Measurements from ENCODE around the gene SBF2. TPM values are rescaled to one million over a fixed set of nuclear protein-coding genes. Genes with fewer than 3 reads are reported as not detected.
A peak's percentile ranks its signal among the peaks of the same experiment; 100 is the strongest.

The SBF2 gene
- total and polyA plus RNA-seq, 2 of the 13 experiments (the other 11 are each of a cell fraction or from before 2014, with no cell fraction given): 24.0 to 45.8 TPM

DNA sequence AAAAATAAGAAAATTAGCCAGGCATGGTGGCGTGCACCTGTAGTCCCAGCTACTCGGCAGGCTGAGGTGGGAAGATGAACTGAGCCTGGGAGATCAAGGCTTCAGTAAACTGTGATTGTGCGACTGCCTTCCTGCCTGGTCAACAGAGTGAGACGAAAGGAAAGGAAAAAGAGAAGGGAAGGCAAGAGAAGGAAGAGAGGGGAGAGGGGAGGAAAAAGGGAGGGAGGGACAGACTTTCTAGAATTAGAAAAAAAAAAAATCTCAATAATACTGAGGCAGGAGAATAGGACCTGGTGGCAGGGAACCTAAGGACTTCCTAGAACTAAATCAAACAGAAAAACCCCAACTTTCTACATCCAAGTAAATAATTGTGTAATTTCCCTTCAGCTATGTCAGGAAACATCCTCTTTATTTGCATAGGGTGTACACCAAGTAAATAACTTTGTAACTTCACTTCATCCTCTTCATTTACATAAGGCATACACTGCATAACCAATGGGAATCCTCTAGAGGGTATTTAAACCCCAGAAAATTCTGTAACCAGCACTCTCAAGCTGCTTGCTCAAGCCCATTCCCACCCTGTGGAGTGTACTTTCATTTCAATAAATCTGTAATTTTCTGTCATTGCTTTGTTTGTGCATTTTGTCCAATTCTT is 8.7 kb downstream of the SBF2 start (continued):
- no peak for TF ChIP-seq SP1 (IDR thresholded peaks at IDR 0.05)
- TF ChIP-seq SP1 (CRISPR knock-in tag; IDR thresholded peaks at IDR 0.05): no peak
- no peak for TF ChIP-seq ZNF776 (CRISPR knock-in tag; IDR thresholded peaks at IDR 0.05)
- no peak for TF ChIP-seq ZNF562 (CRISPR knock-in tag; IDR thresholded peaks at IDR 0.05; ENCODE audit: borderline replicate concordance)
- TF ChIP-seq MIXL1 (CRISPR knock-in tag; IDR thresholded peaks at IDR 0.05): 0 out of 2 replicates have a peak, but pooled peaks have one; percentile 41
- TF ChIP-seq NCOA1 (CRISPR knock-in tag; IDR thresholded peaks at IDR 0.05): no peak
- TF ChIP-seq, protein P1, sequence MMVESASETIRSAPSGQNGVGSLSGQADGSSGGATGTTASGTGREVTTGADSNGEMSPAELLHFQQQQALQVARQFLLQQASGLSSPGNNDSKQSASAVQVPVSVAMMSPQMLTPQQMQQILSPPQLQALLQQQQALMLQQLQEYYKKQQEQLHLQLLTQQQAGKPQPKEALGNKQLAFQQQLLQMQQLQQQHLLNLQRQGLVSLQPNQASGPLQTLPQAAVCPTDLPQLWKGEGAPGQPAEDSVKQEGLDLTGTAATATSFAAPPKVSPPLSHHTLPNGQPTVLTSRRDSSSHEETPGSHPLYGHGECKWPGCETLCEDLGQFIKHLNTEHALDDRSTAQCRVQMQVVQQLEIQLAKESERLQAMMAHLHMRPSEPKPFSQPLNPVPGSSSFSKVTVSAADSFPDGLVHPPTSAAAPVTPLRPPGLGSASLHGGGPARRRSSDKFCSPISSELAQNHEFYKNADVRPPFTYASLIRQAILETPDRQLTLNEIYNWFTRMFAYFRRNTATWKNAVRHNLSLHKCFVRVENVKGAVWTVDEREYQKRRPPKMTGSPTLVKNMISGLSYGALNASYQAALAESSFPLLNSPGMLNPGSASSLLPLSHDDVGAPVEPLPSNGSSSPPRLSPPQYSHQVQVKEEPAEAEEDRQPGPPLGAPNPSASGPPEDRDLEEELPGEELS (CRISPR knock-in tag; IDR thresholded peaks at IDR 0.05): peak; percentile 89
- no peak for TF ChIP-seq PRPF4 (IDR thresholded peaks at IDR 0.05; ENCODE audit: low read depth, low read length, poor library complexity, severe bottlenecking)
- peak; percentile 89 for TF ChIP-seq GATAD2A (CRISPR knock-in tag; IDR thresholded peaks at IDR 0.05)
- no peak for TF ChIP-seq ZNF446 (CRISPR knock-in tag; IDR thresholded peaks at IDR 0.05)
- TF ChIP-seq ZMYM2 (CRISPR knock-in tag; IDR thresholded peaks at IDR 0.05): no peak
- no peak for TF ChIP-seq RORA (CRISPR knock-in tag; IDR thresholded peaks at IDR 0.05)
- no peak for TF ChIP-seq KLF15 (CRISPR knock-in tag; IDR thresholded peaks at IDR 0.05; ENCODE audit: borderline replicate concordance)
- TF ChIP-seq TCF7 (IDR thresholded peaks at IDR 0.05; ENCODE audit: low read depth): peak; percentile 36; the same call in 1 of the 2 replicates
- TF ChIP-seq, protein P2, sequence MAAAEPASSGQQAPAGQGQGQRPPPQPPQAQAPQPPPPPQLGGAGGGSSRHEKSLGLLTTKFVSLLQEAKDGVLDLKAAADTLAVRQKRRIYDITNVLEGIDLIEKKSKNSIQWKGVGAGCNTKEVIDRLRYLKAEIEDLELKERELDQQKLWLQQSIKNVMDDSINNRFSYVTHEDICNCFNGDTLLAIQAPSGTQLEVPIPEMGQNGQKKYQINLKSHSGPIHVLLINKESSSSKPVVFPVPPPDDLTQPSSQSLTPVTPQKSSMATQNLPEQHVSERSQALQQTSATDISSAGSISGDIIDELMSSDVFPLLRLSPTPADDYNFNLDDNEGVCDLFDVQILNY (CRISPR knock-in tag; conservative IDR thresholded peaks at IDR 0.05): no peak
- TF ChIP-seq HMG20B (CRISPR knock-in tag; conservative IDR thresholded peaks at IDR 0.05): no peak
- TF ChIP-seq TCF12 (IDR thresholded peaks at IDR 0.05): no peak
- TF ChIP-seq TCF12 (CRISPR knock-in tag; IDR thresholded peaks at IDR 0.05): no peak
- TF ChIP-seq GLI4 (CRISPR knock-in tag; IDR thresholded peaks at IDR 0.05; ENCODE audit: borderline replicate concordance): no peak
- no peak for TF ChIP-seq NBN (conservative IDR thresholded peaks at IDR 0.05)
- TF ChIP-seq KDM5B (CRISPR knock-in tag; IDR thresholded peaks at IDR 0.05; ENCODE audit: borderline replicate concordance): no peak
- TF ChIP-seq, protein P3, sequence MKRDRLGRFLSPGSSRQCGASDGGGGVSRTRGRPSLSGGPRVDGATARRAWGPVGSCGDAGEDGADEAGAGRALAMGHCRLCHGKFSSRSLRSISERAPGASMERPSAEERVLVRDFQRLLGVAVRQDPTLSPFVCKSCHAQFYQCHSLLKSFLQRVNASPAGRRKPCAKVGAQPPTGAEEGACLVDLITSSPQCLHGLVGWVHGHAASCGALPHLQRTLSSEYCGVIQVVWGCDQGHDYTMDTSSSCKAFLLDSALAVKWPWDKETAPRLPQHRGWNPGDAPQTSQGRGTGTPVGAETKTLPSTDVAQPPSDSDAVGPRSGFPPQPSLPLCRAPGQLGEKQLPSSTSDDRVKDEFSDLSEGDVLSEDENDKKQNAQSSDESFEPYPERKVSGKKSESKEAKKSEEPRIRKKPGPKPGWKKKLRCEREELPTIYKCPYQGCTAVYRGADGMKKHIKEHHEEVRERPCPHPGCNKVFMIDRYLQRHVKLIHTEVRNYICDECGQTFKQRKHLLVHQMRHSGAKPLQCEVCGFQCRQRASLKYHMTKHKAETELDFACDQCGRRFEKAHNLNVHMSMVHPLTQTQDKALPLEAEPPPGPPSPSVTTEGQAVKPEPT (CRISPR knock-in tag; IDR thresholded peaks at IDR 0.05; ENCODE audit: low read depth): no peak
- TF ChIP-seq JDP2 (CRISPR knock-in tag; IDR thresholded peaks at IDR 0.05; ENCODE audit: borderline replicate concordance): no peak
- TF ChIP-seq, protein P4, sequence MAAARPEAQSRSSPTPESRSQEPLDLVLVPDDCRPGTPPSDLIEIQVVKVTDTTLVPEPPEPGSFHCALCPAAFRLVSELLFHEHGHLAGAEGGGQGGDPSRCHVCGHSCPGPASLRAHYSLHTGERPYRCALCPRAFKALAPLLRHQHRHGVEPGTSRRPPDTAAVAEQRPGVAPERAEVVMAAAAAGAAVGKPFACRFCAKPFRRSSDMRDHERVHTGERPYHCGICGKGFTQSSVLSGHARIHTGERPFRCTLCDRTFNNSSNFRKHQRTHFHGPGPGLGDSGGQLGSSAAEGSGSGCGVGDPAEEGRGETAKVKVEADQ (CRISPR knock-in tag; IDR thresholded peaks at IDR 0.05; ENCODE audit: borderline replicate concordance): no peak
- TF ChIP-seq FOXM1 (CRISPR knock-in tag; IDR thresholded peaks at IDR 0.05): no peak
- TF ChIP-seq, protein P5, sequence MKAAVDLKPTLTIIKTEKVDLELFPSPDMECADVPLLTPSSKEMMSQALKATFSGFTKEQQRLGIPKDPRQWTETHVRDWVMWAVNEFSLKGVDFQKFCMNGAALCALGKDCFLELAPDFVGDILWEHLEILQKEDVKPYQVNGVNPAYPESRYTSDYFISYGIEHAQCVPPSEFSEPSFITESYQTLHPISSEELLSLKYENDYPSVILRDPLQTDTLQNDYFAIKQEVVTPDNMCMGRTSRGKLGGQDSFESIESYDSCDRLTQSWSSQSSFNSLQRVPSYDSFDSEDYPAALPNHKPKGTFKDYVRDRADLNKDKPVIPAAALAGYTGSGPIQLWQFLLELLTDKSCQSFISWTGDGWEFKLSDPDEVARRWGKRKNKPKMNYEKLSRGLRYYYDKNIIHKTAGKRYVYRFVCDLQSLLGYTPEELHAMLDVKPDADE (CRISPR knock-in tag; IDR thresholded peaks at IDR 0.05): no peak
- TF ChIP-seq ZMAT3 (CRISPR knock-in tag; conservative IDR thresholded peaks at IDR 0.05): no peak; the same call in 1 of the 2 replicates
